ENCODE measurements around the gene CMTM3.
A peak's percentile ranks its signal among the peaks of the same experiment; 100 is the strongest.
"Not testable (repeated sequence)": the region's sequence is repeated elsewhere in the genome, so short reads cannot be mapped to it uniquely, and the experiment has no call there.

Gene CMTM3, protein sequence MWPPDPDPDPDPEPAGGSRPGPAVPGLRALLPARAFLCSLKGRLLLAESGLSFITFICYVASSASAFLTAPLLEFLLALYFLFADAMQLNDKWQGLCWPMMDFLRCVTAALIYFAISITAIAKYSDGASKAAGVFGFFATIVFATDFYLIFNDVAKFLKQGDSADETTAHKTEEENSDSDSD

DNA sequence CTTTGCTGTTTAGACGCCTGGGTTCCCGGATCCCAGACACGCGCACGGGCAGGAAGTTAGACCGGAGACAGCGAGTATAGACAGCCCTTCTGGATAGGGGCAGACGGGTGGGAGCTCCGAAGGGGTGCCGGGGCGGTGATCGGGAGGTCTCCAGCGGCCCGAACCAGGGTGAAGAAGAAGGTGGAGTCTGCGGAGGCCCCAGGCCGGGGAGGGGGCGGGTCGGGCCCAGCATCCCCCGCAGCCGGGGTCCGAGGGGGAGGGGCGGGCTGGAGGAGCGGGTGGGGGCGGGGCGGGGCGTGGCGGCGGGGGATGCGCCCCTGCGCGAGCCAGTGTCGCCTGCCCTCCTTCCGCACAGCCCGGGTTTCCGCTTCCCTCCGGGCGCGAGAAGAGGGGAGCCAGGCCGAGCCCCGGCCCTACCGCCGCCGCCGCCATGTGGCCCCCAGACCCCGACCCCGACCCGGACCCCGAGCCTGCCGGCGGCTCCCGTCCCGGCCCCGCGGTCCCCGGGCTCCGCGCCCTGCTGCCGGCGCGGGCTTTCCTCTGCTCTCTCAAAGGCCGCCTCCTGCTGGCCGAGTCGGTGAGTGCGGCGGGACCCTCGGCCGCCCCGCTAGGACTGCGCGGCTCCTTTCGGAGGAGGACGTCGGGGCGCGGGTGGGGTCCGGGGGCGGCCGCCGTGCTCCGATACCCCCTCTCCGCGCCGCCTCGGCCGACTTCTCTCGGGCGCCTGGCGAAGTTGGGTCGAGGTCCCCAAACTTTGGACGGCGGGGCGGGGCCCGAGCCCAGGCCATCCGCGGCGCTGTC lies at the start of gene CMTM3:
TSS of gene CMTM3 (plus strand) at position 329 of the 801 bp plus-strand sequence. CDS start at position 431, 102 bp downstream.
- DNase-seq: peak; percentile 68

DNA sequence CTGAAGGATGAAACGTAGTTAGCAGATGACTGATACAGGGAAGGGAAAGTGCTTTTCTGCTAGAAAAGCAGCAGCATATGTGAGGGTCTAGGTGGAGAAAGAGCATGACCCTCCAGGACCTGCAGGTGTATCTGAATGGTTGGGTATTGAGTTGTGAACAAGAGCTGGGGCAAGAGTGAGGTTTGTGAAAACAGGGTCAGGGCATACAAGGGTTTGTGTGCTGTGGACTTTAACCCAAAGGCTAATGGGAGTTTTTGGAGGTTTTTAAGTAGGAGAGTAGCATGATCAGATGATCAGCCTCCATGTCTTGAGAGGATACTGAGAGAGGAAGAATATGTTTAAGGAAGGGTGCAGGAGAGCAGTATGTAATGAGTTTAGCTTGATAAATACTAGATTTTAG lies 44.4 kb upstream of the CMTM3 start:
- DNase-seq: no peak

DNA sequence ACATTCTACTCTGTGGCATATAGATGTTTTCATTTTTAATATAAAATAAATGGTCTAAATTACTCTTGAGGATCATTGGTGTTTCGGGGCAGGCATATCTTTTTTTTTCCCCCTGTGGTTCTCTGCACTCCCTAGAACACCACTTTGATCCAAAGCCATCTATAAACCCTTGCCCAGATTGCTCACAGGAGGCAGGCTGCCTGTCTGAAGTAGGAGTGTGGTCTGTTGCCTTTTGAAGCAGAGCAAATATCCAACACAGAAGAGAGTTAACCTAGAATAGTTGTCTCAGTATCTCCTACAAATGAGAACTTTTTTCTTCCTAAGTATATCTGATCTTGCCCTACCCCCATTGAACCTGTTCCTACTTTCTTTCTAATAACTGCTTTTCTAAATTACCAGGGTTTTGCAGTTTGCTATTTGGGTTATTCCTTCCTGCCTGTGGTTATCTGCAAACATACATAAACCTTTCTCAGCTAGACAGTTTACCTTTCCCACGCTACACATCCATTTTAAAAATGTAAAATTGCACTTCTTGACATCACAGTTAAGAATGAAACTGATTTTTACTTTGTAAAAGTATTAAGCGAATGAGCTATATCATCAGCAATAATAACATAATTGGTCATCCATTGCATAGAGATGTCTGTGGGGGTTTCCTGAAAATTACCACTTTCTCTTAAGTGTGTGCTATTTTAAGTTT lies 43.0 kb upstream of the CMTM3 start:
- no peak for DNase-seq

DNA sequence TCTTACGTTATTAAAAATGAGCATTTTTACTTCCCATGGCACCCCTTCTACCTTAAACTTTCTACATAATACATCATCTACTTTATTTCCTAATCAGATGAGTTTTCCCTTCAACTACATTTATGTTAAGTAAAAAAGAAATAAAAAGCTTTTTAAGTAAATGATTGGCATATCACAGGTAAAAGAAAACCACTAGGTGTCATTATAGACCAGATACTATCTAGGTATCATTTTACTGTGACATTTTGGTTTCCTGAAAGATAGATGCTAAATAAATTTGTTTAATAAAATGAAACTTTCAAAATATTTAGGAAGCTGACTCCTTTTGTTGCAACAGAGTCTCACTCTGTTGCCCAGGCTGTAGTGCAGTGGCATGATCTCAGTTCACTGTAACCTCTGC lies 42.1 kb upstream of the CMTM3 start:
- no peak for DNase-seq

DNA sequence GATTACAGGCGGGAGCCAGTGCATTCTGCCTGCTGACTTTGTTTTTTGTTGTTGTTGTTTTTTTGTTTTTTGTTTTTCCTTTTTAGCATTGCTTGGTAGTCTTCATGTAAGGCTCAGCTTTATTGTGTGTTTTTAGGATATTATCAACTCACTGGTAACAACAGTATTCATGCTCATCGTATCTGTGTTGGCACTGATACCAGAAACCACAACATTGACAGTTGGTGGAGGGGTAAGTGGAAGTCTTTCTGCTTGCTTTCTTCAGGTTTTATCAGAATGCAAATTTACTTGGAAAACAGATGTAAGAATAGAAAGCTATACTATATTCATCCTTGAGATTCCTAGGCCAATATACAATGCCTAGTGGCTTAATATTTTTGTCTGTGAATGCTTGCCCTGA lies 41.5 kb upstream of the CMTM3 start:
- DNase-seq: no peak

DNA sequence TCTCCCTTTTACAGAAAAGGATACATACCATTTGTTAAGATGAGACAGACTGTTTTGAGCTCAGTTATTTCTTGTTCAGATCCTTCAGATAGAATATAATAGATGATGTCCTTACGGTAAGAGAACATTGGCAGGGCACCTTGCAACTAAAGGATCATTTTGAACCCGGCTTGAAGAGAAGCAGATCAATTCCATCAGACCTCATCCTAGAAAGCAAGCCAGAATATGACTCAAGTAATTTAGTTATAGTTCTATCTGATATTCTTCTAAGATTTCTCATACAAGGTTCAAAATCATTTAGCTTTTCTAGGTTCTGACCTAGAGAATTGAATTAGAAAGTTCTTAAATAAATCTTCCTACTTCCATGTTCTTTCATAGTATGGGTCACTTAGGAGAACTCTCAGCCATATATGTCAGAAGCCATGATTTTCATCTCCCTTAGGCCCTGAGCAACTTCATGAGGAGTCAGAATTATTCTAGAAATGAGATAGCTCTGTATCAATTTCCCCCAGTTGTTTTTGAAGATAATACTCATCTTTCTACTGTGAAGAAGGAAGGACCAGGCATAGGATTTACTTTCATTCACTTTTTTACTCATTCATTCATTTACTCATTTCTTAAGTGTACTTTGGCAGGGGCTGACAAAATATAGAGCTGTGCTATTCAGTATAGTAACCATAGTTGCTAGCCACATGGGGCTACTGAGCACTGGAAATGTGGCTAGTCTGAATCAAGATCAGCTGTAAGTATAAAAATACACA lies 40.8 kb upstream of the CMTM3 start:
- DNase-seq: no peak

DNA sequence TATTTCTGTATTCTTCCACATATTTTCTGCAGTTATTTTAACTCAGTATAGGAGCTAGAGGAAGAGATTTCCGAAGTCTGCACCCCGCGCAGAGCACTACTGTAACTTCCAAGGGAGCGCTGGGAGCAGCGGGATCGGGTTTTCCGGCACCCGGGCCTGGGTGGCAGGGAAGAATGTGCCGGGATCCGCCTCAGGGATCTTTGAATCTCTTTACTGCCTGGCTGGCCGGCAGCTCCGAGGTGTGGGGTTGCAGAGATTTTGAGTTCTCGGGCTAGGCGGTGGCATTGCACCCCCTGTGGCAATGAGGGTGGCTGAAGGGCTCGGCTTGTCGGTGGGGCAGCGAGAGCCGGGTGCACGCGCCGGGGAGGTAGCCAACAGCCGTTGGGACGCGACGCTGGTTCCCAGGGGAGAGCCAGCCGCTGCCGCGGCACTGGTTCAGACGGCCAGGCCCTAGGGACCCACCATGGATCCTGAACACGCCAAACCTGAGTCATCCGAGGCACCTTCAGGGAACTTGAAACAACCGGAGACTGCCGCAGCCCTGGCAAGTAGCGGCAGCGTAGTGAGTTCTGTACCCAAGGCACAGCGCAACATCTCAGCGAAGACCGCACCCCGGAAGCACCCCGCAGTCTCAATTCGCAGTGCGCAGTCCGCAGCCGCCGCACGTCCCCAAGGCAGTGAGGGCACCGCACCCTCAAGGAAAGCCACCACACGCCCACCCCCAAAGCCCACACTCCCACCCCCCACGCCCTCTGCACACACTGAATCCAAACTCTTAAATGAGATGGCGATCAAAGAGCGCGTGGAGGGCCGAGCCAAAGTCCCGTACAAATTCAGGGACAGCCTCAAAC lies 38.2 kb upstream of the CMTM3 start, which contains the start of gene CMTM1:
TSS of gene CMTM1 (plus strand) at position 389 of the 851 bp plus-strand sequence. CDS start at position 464, 75 bp downstream.
- no peak for DNase-seq

DNA sequence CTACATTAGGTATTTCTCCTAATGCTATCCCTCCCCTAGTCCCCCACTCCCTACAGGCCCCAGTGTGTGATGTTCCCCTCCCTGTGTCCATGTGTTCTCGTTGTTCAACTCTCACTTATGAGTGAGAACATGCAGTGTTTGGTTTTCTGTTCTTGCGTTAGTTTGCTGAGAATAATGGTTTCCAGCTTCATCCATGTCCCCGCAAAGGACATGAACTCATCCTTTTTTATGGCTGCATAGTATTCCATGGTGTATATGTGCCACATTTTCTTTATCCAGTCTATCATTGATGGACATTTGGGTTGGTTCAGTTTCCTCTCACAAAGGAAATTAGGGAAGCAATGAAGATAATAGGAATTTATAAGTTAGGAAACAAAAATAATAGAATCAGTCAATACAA lies 37.2 kb upstream of the CMTM3 start:
- DNase-seq: not testable (repeated sequence)

DNA sequence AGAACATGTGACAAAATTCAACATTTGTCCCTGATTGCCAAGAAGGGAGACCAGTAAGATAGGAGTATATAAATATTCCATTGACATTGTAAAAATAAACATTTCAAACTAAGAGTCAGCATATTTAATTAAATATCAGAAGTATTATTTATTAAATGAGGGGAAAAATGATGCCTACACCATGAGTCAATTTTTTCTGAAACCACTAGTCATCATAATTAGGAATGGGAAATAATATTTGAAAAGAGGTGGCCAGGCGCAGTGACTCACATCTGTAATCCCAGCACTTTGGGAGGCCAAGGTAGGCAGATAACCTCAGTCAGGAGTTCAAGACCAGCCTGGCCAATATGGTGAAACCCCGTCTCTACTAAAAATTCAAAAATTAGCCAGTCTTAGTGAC lies 36.1 kb upstream of the CMTM3 start:
- DNase-seq: no peak

DNA sequence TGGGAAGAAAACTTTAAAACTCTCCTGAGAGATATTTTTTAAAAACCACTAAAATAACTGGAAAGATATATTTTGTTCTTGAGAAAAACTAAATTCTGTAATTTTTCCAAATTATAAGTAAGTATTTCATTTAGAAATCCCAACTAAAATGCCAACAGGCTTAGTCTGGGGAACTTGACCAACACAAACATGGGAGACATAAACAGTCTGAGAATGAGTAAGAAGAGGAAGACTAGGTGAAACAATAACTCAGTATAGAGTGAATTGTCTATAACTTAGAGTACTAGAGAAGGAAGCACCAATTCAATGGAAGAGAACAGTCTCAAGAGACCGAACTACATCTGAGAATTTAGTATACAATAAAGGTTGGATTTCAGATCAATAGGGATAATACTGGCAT lies 35.4 kb upstream of the CMTM3 start:
- DNase-seq: no peak

DNA sequence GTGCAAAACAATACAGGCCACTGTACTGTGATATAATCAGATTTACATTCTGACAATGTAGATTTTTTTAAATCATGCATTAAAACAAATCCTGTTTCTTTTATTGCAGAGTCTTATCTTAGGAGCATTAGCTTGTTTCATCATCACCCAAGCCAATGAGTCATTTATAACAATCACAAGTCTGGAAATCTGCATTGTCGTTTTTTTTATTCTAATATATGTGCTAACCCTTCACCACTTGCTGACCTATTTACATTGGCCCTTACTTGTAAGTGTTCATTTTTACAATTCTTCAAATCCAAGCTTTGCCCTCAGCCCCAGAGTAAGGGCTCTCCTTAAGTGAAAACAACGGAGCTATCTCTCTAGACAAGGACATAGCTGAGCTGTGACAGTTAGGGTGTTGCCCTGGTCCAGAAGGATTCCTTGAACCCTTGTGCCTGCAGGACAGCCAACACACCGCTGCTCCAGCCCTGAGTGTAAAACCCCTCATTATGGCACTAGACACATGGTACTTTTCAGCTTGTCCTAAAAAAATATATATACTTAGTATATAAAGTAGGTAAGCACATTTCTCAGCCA lies 34.6 kb upstream of the CMTM3 start:
- DNase-seq: no peak

DNA sequence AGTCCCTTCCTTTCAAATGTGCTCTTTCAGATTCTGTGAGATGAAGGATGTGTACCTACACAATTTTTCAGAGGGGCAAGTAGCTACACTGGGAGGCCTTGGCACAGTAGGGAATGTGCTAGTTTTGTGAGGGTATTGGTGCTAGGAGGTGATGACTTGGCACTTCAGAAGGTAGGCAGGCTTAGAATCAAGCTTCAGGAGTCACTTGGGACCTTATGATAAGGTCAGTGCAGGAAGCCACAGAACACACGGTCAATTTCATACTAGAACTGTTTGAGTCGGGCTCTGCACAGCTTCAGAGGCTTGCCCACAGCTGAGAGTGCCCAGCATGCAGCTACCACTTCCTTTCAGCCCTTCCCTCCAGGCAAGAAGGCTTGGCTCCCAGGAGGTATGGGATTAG lies 32.1 kb upstream of the CMTM3 start:
- no peak for DNase-seq

DNA sequence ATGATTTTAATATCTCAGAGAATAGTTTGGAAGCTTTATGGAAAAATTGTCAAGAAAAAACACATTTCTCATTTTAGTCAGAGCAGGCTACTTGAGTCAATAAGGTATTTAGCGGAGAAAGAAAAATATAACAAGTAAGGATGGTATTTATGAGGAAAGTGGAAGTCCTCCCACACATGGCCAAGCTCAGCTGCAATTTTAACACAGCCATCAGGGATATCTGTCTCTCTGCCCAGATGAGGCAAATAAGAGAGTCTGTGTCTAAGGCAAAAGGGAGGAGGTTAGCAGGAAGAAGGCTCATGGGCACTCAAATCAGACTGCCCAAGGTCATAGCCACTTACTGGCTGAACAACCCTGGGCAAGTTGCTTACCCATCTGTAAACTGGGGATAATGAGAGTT lies 30.4 kb upstream of the CMTM3 start:
- no peak for DNase-seq

DNA sequence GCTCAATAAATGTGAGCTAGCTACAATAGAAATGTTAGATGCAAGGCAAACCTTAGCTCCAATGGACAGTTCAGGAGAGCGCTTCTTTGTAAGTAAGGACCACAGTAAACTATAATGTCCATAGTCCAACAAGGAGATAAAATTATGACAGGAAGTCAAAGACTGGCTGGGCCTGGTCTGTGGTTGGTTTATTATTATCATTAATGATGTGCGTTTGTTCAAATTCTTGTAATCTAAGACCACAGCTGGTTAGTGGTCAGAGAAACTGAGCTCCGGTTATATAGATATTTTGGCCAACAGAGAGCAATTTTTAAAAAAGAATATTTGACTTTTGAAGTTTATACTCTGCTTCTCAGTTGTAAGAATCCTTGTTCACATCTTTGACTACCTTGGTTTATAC lies 30.0 kb upstream of the CMTM3 start:
- no peak for DNase-seq

DNA sequence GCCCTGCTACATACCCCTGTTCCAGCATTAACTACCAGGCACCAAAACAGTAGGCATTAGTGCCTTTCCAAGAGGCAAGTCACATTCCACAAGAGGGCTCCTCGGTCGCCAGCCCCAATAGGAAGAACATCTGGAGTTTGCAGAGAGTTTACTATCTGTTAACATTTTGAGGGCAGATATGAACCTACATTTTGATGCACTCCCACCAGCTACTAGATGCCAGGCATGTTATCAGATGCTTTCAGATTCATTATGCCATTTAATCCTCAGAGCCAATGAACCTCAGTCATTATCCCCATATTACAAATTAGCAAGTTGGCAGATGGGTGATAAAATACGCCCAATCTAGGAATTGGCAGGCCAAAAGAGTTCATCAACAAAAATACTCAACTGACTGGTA lies 29.4 kb upstream of the CMTM3 start:
- DNase-seq: no peak

DNA sequence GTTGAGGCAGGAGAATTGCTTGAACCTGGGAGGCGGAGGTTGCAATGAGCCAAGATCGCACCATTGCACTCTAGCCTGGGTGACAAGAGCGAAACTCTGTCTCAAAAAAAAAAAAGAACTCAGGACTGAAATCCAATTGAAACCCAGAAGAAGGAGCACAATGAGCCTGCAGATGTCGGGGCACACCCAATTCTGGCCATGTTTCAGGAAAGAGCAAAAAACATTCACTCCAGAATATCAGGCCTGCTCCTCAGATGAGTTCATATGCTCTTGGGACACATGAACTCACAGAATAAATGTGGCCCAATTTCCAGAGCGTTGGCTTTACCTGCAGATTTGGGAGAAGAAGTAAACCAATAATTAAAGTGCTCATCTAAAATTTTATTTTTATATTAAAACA lies 28.2 kb upstream of the CMTM3 start:
- DNase-seq: no peak

DNA sequence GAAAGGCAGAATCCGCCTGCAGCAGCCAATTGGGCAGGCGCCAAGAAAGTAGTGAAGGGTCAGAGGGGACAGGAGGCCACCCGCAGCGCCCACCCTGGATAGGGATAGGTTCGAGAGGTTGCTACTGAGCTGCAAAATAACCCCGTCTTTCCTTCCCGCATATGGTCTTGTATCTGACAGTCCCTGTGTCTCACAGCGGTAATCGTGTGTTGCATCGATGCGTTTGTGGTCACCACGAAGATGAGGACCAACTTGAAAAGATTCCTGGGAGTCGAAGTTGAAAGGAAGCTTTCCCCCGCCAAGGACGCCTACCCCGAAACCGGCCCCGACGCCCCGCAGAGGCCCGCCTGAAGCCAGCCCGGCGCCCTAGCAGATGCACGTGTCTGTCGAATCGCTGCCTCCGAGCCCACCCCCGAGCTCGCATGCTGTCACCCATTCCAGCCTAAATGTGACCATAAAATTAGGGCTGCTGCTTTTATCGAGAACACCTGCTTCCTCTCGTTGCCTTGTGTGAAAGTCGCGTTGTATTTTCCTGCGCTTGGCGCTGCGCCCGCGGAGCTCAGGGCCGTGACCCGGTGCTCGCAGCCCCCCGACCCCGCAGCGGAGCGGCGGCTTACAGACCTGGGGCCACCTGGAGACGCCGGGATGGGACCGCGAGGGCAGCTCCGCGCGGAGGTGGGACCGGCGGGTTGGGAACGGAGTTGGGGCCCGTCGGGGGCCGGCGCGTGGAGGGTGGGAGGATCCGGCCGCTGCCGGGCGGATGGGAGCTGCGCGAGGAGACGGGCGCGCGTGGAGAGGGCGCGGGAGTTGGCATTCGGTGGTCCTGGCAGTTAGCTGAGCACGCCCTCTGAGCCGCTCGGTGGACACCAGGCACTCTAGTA lies 25.6 kb upstream of the CMTM3 start, which contains the start of gene CMTM2:
TSS of gene CMTM2 (plus strand) at position 813 of the 881 bp plus-strand sequence. CDS start 145 bp downstream, outside the sequence.
- no peak for DNase-seq

DNA sequence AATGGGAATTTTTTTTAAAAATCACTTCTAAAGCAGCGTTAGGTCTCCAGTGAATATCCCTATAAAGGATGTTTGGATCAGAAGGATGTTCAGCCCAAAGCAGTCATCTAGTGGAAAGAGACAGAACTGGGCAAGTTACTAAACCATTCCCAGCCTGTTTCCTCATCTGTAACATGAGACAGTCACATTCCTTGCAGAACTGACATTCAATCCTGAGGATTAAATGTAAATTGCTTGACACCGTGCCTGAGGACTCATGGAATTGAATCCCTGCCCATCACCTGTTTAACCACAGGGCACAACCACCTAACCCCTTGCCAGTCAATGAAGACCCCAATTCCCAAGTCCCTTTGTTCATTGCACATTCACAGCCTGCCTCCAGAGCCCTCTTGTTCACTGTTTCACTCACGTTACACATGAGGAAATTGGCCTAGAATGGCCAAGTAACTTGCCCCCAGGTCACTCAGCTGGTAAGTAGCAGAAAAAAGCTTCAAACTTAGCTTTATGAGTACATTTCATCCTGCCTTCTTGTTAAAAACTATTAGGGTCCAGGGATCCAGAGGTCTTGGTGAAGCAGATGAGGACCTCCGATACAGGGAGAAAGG lies 23.8 kb upstream of the CMTM3 start:
- DNase-seq: no peak

DNA sequence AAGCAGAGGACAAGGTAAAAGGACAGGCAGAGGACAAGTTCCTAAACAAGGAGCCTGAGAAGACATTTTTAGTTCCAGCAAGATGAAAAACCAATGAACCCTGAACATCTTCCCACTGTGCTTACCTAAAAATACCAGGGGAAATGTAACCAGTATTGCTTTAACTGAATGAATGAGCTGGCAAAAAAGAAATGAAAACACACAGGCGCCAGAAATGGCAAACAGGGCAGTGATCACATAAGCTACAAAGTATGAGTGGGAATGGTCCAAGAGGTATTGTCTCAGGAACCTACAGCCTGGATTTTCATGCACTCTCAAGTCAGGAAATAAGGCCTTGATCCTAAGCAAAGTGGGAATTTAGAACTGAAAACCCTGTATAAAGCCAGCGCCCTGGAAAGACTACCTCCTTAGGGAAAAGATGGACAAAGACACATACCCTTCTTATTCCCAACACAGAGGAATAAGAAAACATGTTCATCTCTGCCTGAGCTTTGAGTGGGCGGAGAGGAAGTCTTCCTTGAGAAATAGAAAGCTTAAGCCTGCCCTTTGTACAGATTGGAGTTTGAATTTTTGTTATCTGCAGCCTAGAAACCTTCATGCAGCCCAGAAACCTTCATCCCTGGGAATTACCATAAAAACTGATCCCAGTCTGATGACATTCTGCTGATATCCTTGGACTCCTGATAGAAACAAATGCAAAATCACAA lies 23.1 kb upstream of the CMTM3 start:
- DNase-seq: no peak
